Keratinocyte (primary cell): ENCODE results near the gene MMP24.

Experiments
- EZH2 ChIP-seq: IDR thresholded peaks from one replicate; pipeline ENCODE4 v1.6.1; 2012; ENCODE audit warnings: inconsistent platforms, mild to moderate bottlenecking, low read length, moderate library complexity
- TF ChIP-seq, protein P1 (sequence below), 3 experiments: IDR thresholded peaks in 1 of 3; conservative IDR thresholded peaks in 1 of 3; optimal IDR thresholded peaks in 1 of 3; 2 replicates in 2 of 3; 3 replicates in 1 of 3; pipeline versions ENCODE3 to v1.5.1; 2011; ENCODE audit warnings: low read length in 3 of 3, mild to moderate bottlenecking in 3 of 3, moderate library complexity in 2 of 3, control low read depth in 1 of 3, inconsistent platforms in 1 of 3; ENCODE audit not compliant: insufficient read depth in 2 of 3; ENCODE audit errors: extremely low read depth in 1 of 3

DNA sequence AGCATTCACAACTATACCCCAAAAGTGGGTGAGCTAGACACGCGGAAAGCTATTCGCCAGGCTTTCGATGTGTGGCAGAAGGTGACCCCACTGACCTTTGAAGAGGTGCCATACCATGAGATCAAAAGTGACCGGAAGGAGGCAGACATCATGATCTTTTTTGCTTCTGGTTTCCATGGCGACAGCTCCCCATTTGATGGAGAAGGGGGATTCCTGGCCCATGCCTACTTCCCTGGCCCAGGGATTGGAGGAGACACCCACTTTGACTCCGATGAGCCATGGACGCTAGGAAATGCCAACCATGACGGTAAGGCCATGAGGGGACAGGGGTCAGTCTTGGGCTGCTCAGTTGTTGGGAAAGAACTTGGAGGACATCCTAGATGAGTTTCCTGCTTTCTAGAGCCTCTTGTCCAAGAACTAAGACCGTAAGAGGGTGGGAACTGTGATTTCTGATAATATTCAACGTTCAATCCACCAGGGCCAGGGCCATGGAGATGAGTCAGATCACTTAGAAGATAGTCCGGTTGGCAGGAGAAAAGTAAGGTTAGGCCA lies 28.0 kb downstream of the MMP24 start:
- TF ChIP-seq, protein P1, sequence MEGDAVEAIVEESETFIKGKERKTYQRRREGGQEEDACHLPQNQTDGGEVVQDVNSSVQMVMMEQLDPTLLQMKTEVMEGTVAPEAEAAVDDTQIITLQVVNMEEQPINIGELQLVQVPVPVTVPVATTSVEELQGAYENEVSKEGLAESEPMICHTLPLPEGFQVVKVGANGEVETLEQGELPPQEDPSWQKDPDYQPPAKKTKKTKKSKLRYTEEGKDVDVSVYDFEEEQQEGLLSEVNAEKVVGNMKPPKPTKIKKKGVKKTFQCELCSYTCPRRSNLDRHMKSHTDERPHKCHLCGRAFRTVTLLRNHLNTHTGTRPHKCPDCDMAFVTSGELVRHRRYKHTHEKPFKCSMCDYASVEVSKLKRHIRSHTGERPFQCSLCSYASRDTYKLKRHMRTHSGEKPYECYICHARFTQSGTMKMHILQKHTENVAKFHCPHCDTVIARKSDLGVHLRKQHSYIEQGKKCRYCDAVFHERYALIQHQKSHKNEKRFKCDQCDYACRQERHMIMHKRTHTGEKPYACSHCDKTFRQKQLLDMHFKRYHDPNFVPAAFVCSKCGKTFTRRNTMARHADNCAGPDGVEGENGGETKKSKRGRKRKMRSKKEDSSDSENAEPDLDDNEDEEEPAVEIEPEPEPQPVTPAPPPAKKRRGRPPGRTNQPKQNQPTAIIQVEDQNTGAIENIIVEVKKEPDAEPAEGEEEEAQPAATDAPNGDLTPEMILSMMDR (optimal IDR thresholded peaks at IDR 0.05 in 1 of 3, IDR thresholded peaks at IDR 0.05 in 1 of 3, conservative IDR thresholded peaks at IDR 0.05 in 1 of 3; ENCODE audit: extremely low read depth in 1 of 3, insufficient read depth in 2 of 3, low read length in 3 of 3) = no peak
- TF ChIP-seq EZH2 = no peak
